Liver (tissue), 9 donors: ENCODE measurements around the gene MYO10. TPM values are rescaled to one million over a fixed set of nuclear protein-coding genes. Genes with fewer than 3 reads are reported as not detected.

Experiments used
- DNase-seq: peaks from one replicate; pipeline ENCODE4 v3.0.0-alpha.2; 2017; ENCODE audit warnings: low spot score
- H3K27ac ChIP-seq, 2 donors: one replicate each; pipeline ENCODE4 v1.7.0; 2013; ENCODE audit warnings: inconsistent platforms in 2 of 2, low read length in 2 of 2, control low read depth in 1 of 2, low read depth in 1 of 2, mild to moderate bottlenecking in 1 of 2
- H3K27me3 ChIP-seq, 4 donors: one replicate each; pipeline versions ENCODE4 v1.6.1 to v1.7.0; 2013; ENCODE audit warnings: low read length in 3 of 4, inconsistent platforms in 1 of 4, mild to moderate bottlenecking in 1 of 4, moderate library complexity in 1 of 4; ENCODE audit not compliant: control insufficient read depth in 4 of 4, insufficient read depth in 4 of 4
- H3K36me3 ChIP-seq, 4 donors: one replicate each; pipeline versions ENCODE4 v1.6.1 to v1.7.0; 2013; ENCODE audit warnings: low read length in 3 of 4, mild to moderate bottlenecking in 3 of 4, low read depth in 1 of 4, moderate library complexity in 1 of 4; ENCODE audit not compliant: control insufficient read depth in 4 of 4, insufficient read depth in 3 of 4
- H3K4me1 ChIP-seq, 4 donors: one replicate each; pipeline versions ENCODE4 v1.6.1 to v1.7.0; 2013; ENCODE audit warnings: low read length in 3 of 4, mild to moderate bottlenecking in 3 of 4, moderate library complexity in 1 of 4; ENCODE audit not compliant: control insufficient read depth in 4 of 4, insufficient read depth in 4 of 4
- H3K4me3 ChIP-seq, 3 donors: one replicate each; pipeline versions ENCODE4 v1.6.1 to v1.7.0; 2013; ENCODE audit warnings: low read length in 3 of 3, control low read depth in 1 of 3, low read depth in 1 of 3, mild to moderate bottlenecking in 1 of 3
- H3K9ac ChIP-seq, 2 donors: one replicate each; pipeline ENCODE4 v1.7.0; 2013; ENCODE audit warnings: low read length in 2 of 2, mild to moderate bottlenecking in 2 of 2, moderate library complexity in 2 of 2, control low read depth in 1 of 2, low read depth in 1 of 2
- H3K9me3 ChIP-seq, 4 donors: one replicate each; pipeline versions ENCODE4 v1.6.1 to v1.7.0; 2013; ENCODE audit warnings: low read length in 3 of 4; ENCODE audit not compliant: control insufficient read depth in 4 of 4
- FOXA2 ChIP-seq: IDR thresholded peaks from 2 replicates; pipeline ENCODE4 v1.6.1; 2016; ENCODE audit warnings: antibody characterized with exemption
- GABPA ChIP-seq, 2 donors: IDR thresholded peaks in 1 of 2; conservative IDR thresholded peaks in 1 of 2; 2 replicates each; pipeline ENCODE4 v1.6.1; 2016; ENCODE audit warnings: antibody characterized with exemption in 2 of 2, mild to moderate bottlenecking in 1 of 2, moderate library complexity in 1 of 2
- HNF4A ChIP-seq, 2 donors: conservative IDR thresholded peaks; 2 replicates each; pipeline ENCODE4 v1.6.1; 2016; ENCODE audit warnings: antibody characterized with exemption in 2 of 2, mild to moderate bottlenecking in 2 of 2
- HNF4G ChIP-seq: IDR thresholded peaks from 2 replicates; pipeline ENCODE4 v1.6.1; 2016; ENCODE audit warnings: antibody characterized with exemption
- JUND ChIP-seq, 2 donors: IDR thresholded peaks; 2 replicates each; pipeline ENCODE4 v1.6.1; 2016; ENCODE audit warnings: antibody characterized with exemption in 2 of 2
- RAD21 ChIP-seq, 2 donors: IDR thresholded peaks; 2 replicates each; pipeline ENCODE4 v1.6.1; 2016; ENCODE audit warnings: antibody characterized with exemption in 2 of 2, mild to moderate bottlenecking in 2 of 2
- RXRA ChIP-seq, 2 donors: IDR thresholded peaks; 2 replicates each; pipeline ENCODE4 v1.6.1; 2017 to 2018; ENCODE audit warnings: antibody characterized with exemption in 2 of 2, mild to moderate bottlenecking in 1 of 2
- SP1 ChIP-seq: IDR thresholded peaks from 2 replicates; pipeline ENCODE4 v1.6.1; 2018; ENCODE audit warnings: antibody characterized with exemption, mild to moderate bottlenecking
- YY1 ChIP-seq: IDR thresholded peaks from 2 replicates; pipeline ENCODE4 v1.6.1; 2016; ENCODE audit warnings: antibody characterized with exemption, mild to moderate bottlenecking
- WGBS: extraction: QIAGEN DNeasy Blood & Tissue Kit; methylation state at CpG from one replicate; pipeline ENCODE4 v1.1.7; 2013; 5-methylcytosine and 5-hydroxymethylcytosine counted together
- polyA plus RNA-seq, 2 donors: library from polyadenylated mRNA; stranded (reverse) in 1 of 2; unstranded in 1 of 2; fragments of 200-250 nt in 1 of 2; fragments of >200 nt in 1 of 2; fragmentation: Nextera tagmentation in 1 of 2; extraction: Ambion mirVana in 1 of 2; gene quantifications; one replicate each; pipeline versions ENCODE4 v1.2.1 to v1.2.3, GENCODE V29; 2013 to 2015
- total RNA-seq, 2 donors: library from RNA; depleted of rRNA; stranded (reverse); fragments of >200 nt; gene quantifications; one replicate each; pipeline ENCODE4 v1.2.3, GENCODE V29; 2014
- TF ChIP-seq, protein P1 (sequence below): IDR thresholded peaks from 2 replicates; pipeline ENCODE4 v1.6.1; 2016; ENCODE audit warnings: antibody characterized with exemption, mild to moderate bottlenecking
- TF ChIP-seq, protein P2 (sequence below): IDR thresholded peaks from 2 replicates; pipeline ENCODE4 v1.6.1; 2016; ENCODE audit warnings: antibody characterized with exemption
- TF ChIP-seq, protein P3 (sequence below): IDR thresholded peaks from 2 replicates; pipeline ENCODE4 v1.6.1; 2016; ENCODE audit warnings: antibody characterized with exemption
- TF ChIP-seq, protein P4 (sequence below): fragments of 150-350 bp; IDR thresholded peaks from 2 replicates; pipeline ENCODE4 v1.5.1; 2017; ENCODE audit warnings: improper control_type of control experiment, low read depth, low read length; ENCODE audit not compliant: missing input control
- donor health status: healthy.
- donor health status: healthy.
- donor health status: healthy.
- donor health status: healthy.
- donor health status: healthy.

The MYO10 gene
- total and polyA plus RNA-seq, 4 donors, result 4.3 to 15.3 (median 7.1) TPM

DNA sequence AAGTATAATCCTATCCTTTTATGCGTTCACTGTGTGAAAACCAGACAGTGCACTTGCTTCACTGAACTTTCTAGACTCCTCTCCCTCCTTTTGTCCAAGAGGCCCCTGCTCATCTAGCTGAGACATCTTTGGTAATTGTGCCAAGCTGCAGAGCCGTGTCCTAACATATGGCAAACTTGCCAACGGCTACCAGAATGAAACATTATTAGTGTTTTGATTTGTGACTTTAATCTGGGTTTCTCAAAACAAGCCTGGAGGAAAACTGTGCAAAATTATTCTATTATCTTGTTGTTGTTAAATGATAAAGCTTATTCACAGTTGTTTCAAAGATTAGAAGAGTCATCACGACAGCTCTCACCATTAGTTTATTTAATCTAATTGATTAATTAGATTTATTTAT lies 240.3 kb downstream of the MYO10 start:
- H3K4me3 ChIP-seq, result no peak overlapping the region
- H3K4me1 ChIP-seq, result no peaks in the 10 kb centered on the region
- no peaks in the 10 kb centered on the region for H3K9me3 ChIP-seq
- WGBS, result 69% methylated on average over 4 of the region's 4 CpGs
- no peak overlapping the region for H3K9ac ChIP-seq
- no peak for DNase-seq
- TF ChIP-seq JUND (IDR thresholded peaks at IDR 0.05) (no peak), YY1 (no peak), RAD21 (IDR thresholded peaks at IDR 0.05) (no peak)
- TF ChIP-seq, protein P1, sequence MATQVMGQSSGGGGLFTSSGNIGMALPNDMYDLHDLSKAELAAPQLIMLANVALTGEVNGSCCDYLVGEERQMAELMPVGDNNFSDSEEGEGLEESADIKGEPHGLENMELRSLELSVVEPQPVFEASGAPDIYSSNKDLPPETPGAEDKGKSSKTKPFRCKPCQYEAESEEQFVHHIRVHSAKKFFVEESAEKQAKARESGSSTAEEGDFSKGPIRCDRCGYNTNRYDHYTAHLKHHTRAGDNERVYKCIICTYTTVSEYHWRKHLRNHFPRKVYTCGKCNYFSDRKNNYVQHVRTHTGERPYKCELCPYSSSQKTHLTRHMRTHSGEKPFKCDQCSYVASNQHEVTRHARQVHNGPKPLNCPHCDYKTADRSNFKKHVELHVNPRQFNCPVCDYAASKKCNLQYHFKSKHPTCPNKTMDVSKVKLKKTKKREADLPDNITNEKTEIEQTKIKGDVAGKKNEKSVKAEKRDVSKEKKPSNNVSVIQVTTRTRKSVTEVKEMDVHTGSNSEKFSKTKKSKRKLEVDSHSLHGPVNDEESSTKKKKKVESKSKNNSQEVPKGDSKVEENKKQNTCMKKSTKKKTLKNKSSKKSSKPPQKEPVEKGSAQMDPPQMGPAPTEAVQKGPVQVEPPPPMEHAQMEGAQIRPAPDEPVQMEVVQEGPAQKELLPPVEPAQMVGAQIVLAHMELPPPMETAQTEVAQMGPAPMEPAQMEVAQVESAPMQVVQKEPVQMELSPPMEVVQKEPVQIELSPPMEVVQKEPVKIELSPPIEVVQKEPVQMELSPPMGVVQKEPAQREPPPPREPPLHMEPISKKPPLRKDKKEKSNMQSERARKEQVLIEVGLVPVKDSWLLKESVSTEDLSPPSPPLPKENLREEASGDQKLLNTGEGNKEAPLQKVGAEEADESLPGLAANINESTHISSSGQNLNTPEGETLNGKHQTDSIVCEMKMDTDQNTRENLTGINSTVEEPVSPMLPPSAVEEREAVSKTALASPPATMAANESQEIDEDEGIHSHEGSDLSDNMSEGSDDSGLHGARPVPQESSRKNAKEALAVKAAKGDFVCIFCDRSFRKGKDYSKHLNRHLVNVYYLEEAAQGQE, result no peak
- H3K36me3 ChIP-seq, result no peaks in the 10 kb centered on the region
- no peaks in the 10 kb centered on the region for H3K27me3 ChIP-seq
- no peak overlapping the region for H3K27ac ChIP-seq

DNA sequence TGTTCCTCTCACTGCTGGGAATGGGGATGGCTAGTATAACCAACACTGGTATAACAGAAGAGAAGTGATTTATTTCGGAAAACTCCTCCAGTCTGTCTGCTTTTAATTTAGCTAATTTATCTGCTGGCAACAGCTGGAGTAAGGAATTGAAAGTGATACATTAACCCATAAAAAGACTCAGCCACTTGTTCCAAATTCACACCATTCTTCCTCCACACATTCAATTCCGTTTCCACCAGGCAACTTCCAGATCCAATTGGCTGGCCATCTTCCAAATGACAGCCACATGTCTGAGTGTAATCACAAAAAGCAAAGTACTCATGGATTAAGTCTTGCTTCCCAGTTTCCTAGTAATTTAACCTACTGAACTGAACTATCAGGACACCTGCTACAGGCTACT lies 242.2 kb downstream of the MYO10 start:
- no peaks in the 10 kb centered on the region for H3K9me3 ChIP-seq

More for the DNA sequence above, 242.2 kb downstream of the MYO10 start:
- no peaks in the 10 kb centered on the region for H3K27me3 ChIP-seq
- H3K4me3 ChIP-seq, result no peak overlapping the region
- 70% methylated on average over 2 of the region's 2 CpGs for WGBS
- no peaks in the 10 kb centered on the region for H3K4me1 ChIP-seq
- H3K9ac ChIP-seq, result no peak overlapping the region
- H3K27ac ChIP-seq, result no peak overlapping the region
- DNase-seq, result no peak
- H3K36me3 ChIP-seq, result no peaks in the 10 kb centered on the region
- TF ChIP-seq, protein P2, sequence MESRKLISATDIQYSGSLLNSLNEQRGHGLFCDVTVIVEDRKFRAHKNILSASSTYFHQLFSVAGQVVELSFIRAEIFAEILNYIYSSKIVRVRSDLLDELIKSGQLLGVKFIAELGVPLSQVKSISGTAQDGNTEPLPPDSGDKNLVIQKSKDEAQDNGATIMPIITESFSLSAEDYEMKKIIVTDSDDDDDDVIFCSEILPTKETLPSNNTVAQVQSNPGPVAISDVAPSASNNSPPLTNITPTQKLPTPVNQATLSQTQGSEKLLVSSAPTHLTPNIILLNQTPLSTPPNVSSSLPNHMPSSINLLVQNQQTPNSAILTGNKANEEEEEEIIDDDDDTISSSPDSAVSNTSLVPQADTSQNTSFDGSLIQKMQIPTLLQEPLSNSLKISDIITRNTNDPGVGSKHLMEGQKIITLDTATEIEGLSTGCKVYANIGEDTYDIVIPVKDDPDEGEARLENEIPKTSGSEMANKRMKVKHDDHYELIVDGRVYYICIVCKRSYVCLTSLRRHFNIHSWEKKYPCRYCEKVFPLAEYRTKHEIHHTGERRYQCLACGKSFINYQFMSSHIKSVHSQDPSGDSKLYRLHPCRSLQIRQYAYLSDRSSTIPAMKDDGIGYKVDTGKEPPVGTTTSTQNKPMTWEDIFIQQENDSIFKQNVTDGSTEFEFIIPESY, result no peak
- TF ChIP-seq, protein P3, sequence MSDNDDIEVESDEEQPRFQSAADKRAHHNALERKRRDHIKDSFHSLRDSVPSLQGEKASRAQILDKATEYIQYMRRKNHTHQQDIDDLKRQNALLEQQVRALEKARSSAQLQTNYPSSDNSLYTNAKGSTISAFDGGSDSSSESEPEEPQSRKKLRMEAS, result no peak
- TF ChIP-seq HNF4A (conservative IDR thresholded peaks at IDR 0.05) (no peak), FOXA2 (no peak), SP1 (no peak), RAD21 (IDR thresholded peaks at IDR 0.05) (no peak), YY1 (no peak), GABPA (IDR thresholded peaks at IDR 0.05 in 1 of 2, conservative IDR thresholded peaks at IDR 0.05 in 1 of 2) (no peak), RXRA (IDR thresholded peaks at IDR 0.05) (no peak), HNF4G (no peak)
- TF ChIP-seq, protein P1, result no peak
- TF ChIP-seq, protein P4, sequence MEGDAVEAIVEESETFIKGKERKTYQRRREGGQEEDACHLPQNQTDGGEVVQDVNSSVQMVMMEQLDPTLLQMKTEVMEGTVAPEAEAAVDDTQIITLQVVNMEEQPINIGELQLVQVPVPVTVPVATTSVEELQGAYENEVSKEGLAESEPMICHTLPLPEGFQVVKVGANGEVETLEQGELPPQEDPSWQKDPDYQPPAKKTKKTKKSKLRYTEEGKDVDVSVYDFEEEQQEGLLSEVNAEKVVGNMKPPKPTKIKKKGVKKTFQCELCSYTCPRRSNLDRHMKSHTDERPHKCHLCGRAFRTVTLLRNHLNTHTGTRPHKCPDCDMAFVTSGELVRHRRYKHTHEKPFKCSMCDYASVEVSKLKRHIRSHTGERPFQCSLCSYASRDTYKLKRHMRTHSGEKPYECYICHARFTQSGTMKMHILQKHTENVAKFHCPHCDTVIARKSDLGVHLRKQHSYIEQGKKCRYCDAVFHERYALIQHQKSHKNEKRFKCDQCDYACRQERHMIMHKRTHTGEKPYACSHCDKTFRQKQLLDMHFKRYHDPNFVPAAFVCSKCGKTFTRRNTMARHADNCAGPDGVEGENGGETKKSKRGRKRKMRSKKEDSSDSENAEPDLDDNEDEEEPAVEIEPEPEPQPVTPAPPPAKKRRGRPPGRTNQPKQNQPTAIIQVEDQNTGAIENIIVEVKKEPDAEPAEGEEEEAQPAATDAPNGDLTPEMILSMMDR, result no peak
